Measurements from ENCODE around the gene MIEF2. TPM values are rescaled to one million over a fixed set of nuclear protein-coding genes. Genes with fewer than 3 reads are reported as not detected.

Gene MIEF2
- total RNA-seq, 1 donor from 2014 or later = 9.1 TPM

- no peak for DNase-seq (ENCODE audit: extremely low read depth, low read depth, low spot score)
These were observed 5.4 kb upstream of the MIEF2 start for GRCh38 chr17:18254888-18255649.

DNA sequence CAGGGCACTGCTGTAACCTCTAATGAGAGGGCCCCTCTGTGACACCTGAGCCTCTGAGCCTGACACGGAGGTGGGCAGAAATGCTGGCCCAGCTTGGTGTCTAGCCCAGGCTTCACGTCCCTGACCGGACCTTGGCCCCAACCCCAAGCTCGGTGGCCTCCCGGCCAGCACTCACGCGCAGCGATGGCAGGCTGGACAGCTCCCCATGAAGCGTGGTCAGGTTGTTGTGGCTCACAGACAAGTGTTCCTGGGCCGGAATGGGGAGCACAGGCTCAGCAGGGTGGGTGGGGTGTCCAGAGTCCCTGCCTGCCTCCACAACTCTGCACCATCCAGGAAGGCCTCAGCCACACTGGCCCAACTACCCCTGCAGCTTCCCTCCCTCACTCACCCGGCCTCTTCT lies 4.1 kb upstream of the MIEF2 start:
- no peak for DNase-seq (ENCODE audit: extremely low read depth, low read depth, low spot score)

- DNase-seq (ENCODE audit: extremely low read depth, low read depth, low spot score) = no peak
These were observed 3.7 kb upstream of the MIEF2 start for GRCh38 chr17:18256776-18257175.

DNA sequence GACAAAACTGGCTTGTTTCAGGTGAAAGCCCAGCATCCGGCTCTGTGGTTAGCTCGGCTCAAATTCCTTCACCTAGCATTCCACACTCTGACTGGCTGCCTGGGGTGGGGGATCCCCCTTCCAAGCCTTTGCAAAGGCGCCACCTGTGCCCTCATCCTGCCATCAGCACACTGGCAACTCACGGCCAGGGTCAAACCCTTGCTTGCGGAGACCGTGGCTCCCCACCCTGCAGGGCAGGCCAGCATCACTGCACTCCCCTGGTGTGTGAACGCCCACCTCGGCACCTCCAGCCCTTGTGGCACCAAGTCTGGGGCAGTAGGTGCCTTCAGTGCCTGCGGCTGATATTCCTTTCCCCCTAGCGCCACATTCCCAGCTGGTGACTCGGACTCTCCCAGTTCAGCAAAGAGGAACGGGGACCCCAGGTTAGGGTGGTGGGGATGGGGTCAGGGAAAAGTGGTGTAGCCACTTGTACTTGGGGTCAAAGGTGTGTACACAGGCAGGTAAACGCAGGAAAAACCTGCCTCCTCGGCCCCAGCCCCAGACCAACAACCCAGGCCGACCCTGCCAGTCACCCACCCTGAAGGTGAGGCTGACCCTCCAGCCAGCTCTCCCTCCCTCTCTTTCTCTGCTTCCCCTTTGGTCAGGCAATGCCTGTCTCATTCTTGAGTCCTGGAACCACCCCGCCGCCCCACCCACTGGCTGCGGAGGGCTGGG lies 3.0 kb upstream of the MIEF2 start:
- no peak for DNase-seq (ENCODE audit: extremely low read depth, low read depth, low spot score)

DNA sequence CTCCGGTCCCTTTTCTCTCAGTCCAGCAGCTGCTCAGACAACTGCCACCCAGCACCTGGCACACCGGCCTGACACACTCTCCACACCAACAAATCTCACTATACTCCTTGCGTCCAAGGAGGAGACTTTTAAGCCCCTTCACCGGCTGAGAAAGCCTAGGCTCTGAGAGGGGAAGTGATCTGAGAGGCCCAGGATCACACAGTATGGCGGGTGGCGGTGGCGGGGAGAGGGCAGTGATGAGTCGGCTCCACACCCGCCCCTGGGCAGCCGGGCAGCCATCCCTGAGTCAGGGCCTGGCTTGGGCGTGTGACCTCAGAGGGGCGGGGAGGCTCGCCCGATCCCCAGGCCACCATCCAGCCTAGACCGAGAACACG lies 2.5 kb upstream of the MIEF2 start:
- DNase-seq (ENCODE audit: extremely low read depth, low read depth, low spot score) = no peak

DNA sequence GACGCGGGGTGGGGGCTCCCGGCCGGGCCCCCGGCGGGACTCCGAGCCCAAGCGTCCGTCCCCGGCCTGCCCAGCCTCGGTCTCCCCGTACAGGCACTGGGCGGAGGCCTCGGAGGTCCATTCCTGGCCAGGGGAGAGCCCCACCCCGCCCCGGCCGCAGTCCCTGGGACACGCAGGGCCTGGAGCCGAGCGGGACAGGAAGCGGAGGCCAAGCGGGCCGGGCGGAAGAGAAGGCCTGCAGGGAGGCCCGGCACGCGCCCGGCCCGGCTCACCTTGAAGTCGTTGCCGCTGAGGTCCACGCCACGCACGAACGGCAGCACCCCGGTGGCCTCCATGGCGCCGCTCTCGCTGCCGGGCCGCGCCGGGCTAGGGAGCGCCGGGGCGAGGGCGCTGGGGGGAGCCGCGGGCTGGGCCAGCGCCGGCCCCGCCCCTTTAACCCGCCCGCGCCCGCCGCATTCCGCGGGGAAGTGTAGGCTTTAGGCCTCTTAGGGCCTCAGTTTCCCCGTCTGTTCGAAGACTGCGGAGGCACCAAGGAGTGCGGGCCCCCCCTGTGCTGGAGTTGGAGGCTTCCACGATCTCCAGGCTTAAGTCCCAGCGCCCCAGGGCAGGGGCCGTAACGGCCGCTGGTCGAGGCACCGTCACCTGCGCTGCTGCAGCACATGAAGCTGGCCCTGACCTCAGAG lies 2.0 kb upstream of the MIEF2 start, which contains the start of gene FLII:
Gene FLII, minus strand, starts transcription at position 383 of the 683 bp plus-strand sequence. Its CDS starts 48 bp downstream, at position 335.
- DNase-seq (ENCODE audit: extremely low read depth, low read depth, low spot score) = no peak

GRCh38 chr17:18259621-18260331 lies 686 bp upstream of the MIEF2 start:
- DNase-seq (ENCODE audit: extremely low read depth, low read depth, low spot score) = no peak

GRCh38 chr17:18261146-18261515 lies 669 bp downstream of the MIEF2 start:
- DNase-seq (ENCODE audit: extremely low read depth, low read depth, low spot score) = no peak

- no peak for DNase-seq (ENCODE audit: extremely low read depth, low read depth, low spot score)
These were observed 1.2 kb downstream of the MIEF2 start for GRCh38 chr17:18261659-18262058.

- no peak for DNase-seq (ENCODE audit: extremely low read depth, low read depth, low spot score)
These were observed 1.6 kb downstream of the MIEF2 start for GRCh38 chr17:18262111-18262510.

GRCh38 chr17:18262641-18263040 lies 2.2 kb downstream of the MIEF2 start:
- no peak for DNase-seq (ENCODE audit: extremely low read depth, low read depth, low spot score)

- DNase-seq (ENCODE audit: extremely low read depth, low read depth, low spot score) = no peak
These were observed 3.6 kb downstream of the MIEF2 start for GRCh38 chr17:18263885-18264682.

- no peak for DNase-seq (ENCODE audit: extremely low read depth, low read depth, low spot score)
These were observed 6.9 kb downstream of the MIEF2 start for GRCh38 chr17:18267366-18267765.

- no peak for DNase-seq (ENCODE audit: extremely low read depth, low read depth, low spot score)
These were observed 7.7 kb downstream of the MIEF2 start for GRCh38 chr17:18267927-18268711.

- DNase-seq (ENCODE audit: extremely low read depth, low read depth, low spot score) = no peak
These were observed 9.8 kb downstream of the MIEF2 start for GRCh38 chr17:18270046-18270931.

DNA sequence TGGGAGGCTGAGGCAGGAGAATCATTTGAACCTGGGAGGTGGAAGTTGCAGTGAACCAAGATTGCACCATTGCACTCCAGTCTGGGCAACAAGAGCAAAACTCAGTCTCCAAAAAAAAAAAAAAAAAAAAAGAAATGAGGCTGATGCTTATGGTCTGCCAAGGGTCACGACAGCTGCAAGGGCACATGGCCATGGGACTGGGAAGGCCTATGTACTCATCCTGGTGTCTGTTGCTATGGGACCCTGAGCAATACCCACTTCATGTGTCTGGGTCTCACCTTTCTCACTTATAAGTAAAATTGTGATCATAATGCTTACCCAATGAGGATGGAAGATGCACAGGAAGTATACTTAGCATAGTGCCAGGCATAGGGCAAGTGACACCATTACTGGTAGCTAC lies 16.6 kb downstream of the MIEF2 start:
- no peak for DNase-seq (ENCODE audit: extremely low read depth, low read depth, low spot score)

DNA sequence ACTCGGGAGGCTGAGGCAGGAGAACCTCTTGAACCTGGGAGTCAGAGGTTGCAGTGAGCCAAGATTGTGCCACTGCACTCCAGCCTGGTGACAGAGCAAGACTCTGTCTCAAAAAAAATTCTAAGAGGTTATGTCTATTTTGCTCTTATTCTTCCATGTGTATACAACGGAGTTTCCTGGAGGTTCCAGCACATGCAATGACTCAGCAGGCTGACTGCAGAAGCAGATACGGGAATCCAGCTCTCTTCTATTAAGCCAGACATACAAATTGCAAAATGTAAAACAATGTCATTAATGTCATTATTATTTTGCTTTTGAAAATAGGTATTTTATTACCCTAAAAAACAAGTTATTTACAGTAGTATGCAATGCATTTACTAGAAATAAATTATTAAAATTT lies 18.4 kb downstream of the MIEF2 start:
- no peak for DNase-seq (ENCODE audit: extremely low read depth, low read depth, low spot score)

DNA sequence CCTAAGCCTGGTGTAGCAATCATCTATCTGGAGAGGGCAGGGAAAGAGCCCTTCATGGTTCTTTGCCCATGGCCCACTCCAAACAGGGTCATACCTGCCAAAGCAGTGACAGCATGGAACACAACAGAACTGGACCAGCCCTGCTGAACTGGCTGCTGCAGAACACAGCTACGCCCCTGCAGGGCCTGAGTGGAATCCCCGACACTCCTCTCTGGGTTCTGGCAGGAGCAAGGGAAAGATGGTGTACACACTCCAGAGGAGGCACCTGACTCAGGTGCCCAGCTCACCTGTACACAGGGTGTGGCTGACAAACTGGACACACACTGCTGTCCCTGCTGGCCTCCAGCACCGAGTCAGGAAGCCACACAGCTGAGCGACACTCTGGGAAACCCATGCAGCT lies 19.8 kb downstream of the MIEF2 start:
- no peak for DNase-seq (ENCODE audit: extremely low read depth, low read depth, low spot score)
